GM19239 (cell line): ENCODE measurements around the gene PUDP.
A peak's percentile ranks its signal among the peaks of the same experiment; 100 is the strongest.

Experiments
- DNase-seq: peaks from one replicate; pipeline ENCODE4 v3.0.0; 2011; ENCODE audit warnings: low spot score; ENCODE audit not compliant: insufficient read length
- FAIRE-seq: peaks from 2 replicates; lab custom pipeline; 2011; peaks lifted over from hg19 to GRCh38; lab: Jason Lieb, UNC

The PUDP gene

DNA sequence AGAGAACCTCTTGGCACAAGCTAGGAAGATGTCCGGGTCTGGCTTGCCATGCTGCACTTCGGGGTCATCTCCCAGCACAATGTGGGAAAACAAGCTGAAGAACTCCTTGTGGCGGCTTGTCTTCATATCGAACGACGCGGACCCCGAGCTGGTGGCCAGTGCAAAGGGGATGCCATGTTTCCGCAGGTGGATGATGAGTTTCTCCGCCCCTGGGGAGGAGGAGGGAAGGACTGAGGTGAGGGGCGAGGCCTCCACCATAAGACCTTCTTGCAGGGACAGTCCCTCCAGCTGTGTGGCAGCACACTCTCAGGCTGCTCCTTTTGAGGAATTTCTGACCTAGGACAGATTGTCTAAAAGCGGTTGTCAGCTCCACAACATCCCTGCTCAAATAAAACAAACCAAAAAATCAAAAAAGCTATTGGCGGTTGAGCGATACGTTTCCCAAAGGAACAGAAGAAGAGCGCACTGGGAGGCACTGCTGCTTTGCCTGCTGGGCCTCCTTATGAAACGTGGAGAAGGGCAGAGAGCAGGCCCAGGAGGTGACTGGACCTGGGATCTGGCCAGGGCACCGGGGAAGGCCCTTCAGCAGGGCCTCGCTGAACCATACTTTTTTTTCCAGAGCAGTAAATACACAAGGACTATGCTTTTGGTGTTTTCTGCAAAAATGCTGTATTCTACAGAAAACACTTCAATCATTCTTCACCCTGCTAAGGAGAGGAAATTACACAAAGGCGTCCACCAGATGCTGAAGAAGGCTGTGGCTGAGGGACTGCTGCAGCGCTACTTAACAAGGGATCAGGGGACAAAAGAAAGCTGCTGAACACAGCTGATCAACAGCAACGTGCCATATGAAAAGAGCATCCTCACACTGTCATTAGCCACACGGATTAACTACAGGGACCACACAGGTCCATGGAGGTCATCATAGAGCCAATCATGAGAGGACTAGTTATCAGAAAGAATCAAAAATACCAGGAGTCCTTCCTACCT, 70.4 kb downstream of the PUDP start:
- FAIRE-seq, result no peak

GRCh38 chrX:7076245-7076661, 71.7 kb downstream of the PUDP start:
- FAIRE-seq (no peak), DNase-seq (no peak)

More for the DNA sequence above, 70.4 kb downstream of the PUDP start:
- no peak for DNase-seq

DNA sequence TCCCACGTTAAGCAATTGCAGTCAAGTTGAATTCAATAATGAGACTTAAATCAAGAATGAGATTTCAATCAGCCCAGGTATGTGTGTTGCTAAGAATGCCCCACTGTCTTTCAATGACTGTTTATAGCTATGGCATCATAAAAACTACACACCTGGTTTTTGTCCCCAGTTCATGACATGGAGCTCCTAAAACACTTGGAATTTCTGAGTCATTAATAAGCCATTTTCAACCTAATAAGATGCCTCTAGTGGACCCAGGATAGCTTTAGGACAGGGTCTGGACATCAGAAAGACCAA, 73.1 kb downstream of the PUDP start:
- DNase-seq, result no peak
- FAIRE-seq, result peak; percentile 91

- no peak for DNase-seq
- FAIRE-seq, result no peak
Measured at GRCh38 chrX:7074148-7074907, 73.6 kb downstream of the PUDP start.

DNA sequence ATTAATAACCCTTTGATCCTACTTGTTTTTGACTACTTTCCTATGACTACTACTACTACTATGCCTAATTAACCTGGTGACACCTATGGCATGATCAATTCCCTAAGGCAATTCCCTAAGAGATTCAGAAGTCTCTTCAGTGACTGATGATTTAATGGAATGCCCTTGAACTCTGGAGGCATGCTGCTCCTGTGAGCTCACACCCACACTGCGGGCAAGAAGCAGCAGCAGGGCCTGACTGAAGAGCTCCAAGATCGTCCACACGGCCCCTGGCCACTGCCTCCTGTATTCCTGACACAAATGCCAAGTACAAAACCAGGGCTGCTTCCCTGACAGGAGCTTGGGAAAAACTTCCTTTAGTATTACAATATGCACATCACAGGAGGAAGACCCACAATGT, 74.6 kb downstream of the PUDP start:
- FAIRE-seq, result no peak
- no peak for DNase-seq

- FAIRE-seq, result no peak
Measured at GRCh38 chrX:7072856-7073255, 75.1 kb downstream of the PUDP start.

DNA sequence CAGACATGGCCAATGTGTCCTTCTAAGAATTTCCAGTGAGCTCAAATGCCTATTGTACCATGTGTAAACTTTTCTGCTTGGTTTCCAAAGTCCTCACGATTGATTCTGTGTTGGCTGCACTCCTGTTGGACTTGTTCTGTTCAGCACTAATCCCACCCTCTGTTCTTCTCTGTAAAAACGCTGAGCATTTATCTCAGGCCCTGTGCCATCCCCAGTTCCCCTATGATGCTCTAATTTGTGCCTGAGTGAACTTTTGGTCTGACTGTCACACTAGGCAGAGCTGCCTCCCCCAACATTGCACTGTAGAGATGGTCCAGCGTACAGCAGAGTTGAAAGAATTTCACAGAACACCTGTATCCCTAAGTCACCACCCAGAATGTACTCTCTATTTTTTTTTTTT, 76.6 kb downstream of the PUDP start:
- DNase-seq (no peak), FAIRE-seq (peak; percentile 73)

More at GRCh38 chrX:7072856-7073255, 75.1 kb downstream of the PUDP start:
- no peak for DNase-seq

DNA sequence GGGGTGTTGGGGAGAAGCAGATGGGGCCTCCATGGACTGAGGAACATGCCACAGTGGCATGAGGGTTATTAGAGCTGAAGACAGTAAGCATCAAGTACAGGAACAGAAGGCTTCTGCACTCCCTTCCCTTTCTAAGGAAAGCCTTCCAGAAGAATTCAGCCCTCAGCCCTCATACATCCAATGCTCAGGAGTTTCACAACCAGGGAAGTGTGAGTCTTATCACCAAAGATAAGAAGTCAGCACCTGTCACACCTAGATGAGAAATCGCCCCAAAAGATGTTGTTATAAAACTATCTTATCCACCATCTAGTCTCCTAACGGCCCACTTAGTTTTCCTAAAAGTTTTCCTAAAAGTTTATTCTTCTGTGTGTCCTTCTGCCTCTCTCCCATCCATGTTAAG, 78.4 kb downstream of the PUDP start:
- no peak for DNase-seq
- no peak for FAIRE-seq

- no peak for FAIRE-seq
- no peak for DNase-seq
Measured at GRCh38 chrX:7068939-7069367, 79.0 kb downstream of the PUDP start.

- no peak for DNase-seq
- FAIRE-seq, result no peak
Measured at GRCh38 chrX:7067256-7067655, 80.7 kb downstream of the PUDP start.

DNA sequence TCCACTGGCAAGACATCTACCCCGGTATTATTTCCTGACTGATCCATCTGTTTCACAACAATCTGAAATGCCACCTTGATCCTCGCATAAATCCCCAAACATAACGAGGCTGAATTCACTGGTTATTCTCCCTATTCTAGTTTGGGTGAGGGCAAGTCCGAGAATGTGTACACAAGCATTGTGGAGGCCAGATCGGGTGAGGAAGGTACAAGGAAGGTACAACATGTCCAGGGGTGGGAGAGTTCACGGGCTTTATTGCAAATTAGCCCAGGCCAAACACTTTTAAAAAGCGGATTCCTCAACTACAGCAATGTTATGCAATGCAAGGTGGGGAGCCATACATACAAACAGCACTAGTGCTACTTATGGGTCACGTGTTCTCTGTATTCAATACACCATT, 82.5 kb downstream of the PUDP start:
- no peak for FAIRE-seq

GRCh38 chrX:7062903-7063302, 85.0 kb downstream of the PUDP start:
- FAIRE-seq (no peak), DNase-seq (no peak)

More for the DNA sequence above, 82.5 kb downstream of the PUDP start:
- DNase-seq, result no peak

DNA sequence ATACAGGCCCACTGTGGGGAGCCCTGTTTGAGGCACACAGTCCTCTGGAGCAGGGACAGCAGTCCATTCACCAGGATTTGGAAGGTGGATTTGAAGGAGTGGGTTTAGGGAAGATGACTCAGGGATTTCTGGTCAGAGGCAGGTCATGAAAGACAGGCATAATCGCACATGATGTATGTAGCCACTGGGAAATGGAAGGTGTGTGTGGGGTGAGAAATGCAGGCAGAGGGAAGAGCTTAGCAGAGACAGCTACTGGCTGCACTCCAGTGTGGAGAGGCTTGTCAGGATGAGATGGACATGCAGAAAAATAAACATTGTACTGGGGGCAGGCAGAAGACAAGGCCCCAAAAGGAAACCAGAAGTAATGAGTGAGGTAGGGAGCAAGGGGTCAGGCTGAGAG, 85.7 kb downstream of the PUDP start:
- FAIRE-seq (no peak), DNase-seq (no peak)

- DNase-seq, result no peak
- no peak for FAIRE-seq
Measured at GRCh38 chrX:7061429-7061828, 86.5 kb downstream of the PUDP start.

- DNase-seq (no peak), FAIRE-seq (peak; percentile 65)
Measured at GRCh38 chrX:7060444-7060843, 87.5 kb downstream of the PUDP start.

DNA sequence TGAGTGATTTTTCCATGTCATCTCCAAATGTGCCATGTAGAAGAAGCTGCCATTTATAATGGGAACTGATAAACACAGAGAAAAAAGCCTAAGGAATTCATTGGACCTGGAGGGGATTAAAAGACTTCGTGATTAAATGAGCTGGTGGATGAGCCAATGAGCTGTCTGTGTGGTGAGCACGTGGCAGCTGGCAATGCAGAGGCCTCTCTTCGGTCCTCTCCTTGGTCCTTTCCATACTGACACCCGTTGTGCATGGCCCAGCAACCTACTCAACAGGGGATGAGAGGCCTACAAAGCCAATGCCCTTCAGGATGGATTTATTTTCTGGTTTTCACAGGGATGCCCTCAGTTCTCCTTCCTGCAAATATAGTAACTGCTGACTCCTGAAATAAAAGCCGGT, 88.1 kb downstream of the PUDP start:
- DNase-seq, result no peak
- no peak for FAIRE-seq

GRCh38 chrX:7059214-7059838, 88.6 kb downstream of the PUDP start:
- FAIRE-seq, result peak; percentile 92
- DNase-seq, result peak; percentile 31

- no peak for DNase-seq
- FAIRE-seq, result peak; percentile 93
Measured at GRCh38 chrX:7055386-7056137, 92.4 kb downstream of the PUDP start.

DNA sequence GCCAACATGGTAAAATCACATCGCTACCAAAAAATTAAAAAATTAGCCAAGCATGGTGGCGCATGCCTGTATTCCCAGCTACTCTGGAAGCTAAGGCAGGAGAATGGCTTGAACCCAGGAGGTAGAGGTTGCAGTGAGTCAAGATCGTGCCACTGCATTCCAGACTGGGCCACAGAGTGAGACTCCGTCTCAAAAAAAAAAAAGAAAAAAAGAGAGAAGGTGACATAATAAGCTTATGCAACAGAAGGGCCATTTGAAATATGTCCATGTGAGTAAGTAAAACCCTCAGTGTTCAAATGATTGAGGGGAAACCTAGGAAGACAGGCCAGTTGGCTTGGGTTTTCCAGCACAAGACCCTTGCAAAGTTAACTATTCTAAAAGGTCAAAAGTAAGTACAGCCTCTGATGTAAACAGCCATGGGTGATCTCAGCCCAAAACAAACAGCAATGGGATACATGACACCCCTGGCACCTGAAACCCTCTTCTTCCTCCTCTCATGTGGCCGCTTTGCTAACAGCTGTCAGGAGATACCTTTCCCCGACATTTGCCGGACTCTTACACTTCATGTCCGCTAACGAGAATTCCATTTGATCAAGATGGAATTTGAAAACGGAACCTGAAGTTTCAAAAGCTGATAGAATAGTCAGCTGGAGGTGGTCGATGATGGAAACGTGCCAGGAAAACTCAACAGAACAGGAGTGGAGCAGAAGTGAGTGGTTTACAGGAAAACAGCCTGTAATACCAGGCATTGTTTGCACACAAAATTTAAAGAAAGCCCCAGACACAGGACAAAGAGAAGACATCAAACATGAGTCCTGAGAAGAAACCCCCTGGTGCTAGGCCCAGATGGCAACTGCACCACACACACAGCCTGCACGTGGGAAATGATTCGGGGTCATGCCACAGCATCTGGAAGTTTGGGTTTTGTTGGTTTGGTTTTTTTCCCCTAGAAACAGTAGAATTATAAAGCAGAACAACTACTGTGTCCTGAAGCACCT, 93.4 kb downstream of the PUDP start:
- FAIRE-seq (no peak), DNase-seq (no peak)
